K562 (cell line): ENCODE data around the gene NUPR1. TPM values are rescaled to one million over a fixed set of nuclear protein-coding genes. Genes with fewer than 3 reads are reported as not detected.
A peak's percentile ranks its signal among the peaks of the same experiment; 100 is the strongest.

ENCODE experiments used
- ATAC-seq: fragments of 200-7000 bp; cut with Tn5 transposase; 3 replicates; pipeline ENCODE4 v1.9.1; 2020; ENCODE audit warnings: moderate library complexity
- BruUV-seq: library from RNA; stranded (reverse); fragments of 400-500 nt; replicated peaks from 2 replicates; lab custom pipeline; 2021; lab: Mats Ljungman, UMichigan
- CTCF ChIA-PET: fragments of 300-600 bp; formaldehyde crosslinking; extraction: SDS; loops from one replicate; lab custom pipeline; 2021; ENCODE audit warnings: low intra/inter-chr PET ratio; lab: Yijun Ruan, JAX
- POLR2A ChIA-PET: fragments of 300-600, 350-650 bp; sonication (Branson Sonifier 250); formaldehyde crosslinking; extraction: SDS; loops from one replicate; lab custom pipeline; 2021; ENCODE audit warnings: antibody characterized with exemption, inconsistent platforms; lab: Yijun Ruan, JAX
- DNase-seq, 4 experiments: peaks; one replicate each; pipeline versions ENCODE4 v3.0.0 to v3.0.0-alpha.2; 2011 to 2018; ENCODE audit warnings: low spot score in 3 of 4, mixed read lengths in 3 of 4; ENCODE audit errors: extremely low read depth in 1 of 4
- FAIRE-seq: peaks from 2 replicates; lab custom pipeline; 2011; peaks lifted over from hg19 to GRCh38; lab: Jason Lieb, UNC
- H2AFZ ChIP-seq: 2 replicates; pipeline ENCODE4 v1.6.0; 2011; ENCODE audit warnings: low read depth, low read length, control low read depth, inconsistent platforms
- H3K27ac ChIP-seq: fragments of 200-600 bp; 3 replicates; pipeline ENCODE4 v1.8.0; 2011; ENCODE audit warnings: low read depth, mild to moderate bottlenecking, control low read depth, inconsistent platforms, low read length, moderate library complexity, mixed read lengths; ENCODE audit errors: extremely low read depth
- H3K27me3 ChIP-seq, 2 experiments: fragments of 300-600 bp in 1 of 2; 2 replicates in 1 of 2; 3 replicates in 1 of 2; pipeline versions ENCODE4 v1.6.0 to v1.8.0; 2011; ENCODE audit warnings: inconsistent platforms in 2 of 2, low read length in 2 of 2, mild to moderate bottlenecking in 1 of 2, mixed read lengths in 1 of 2, moderate library complexity in 1 of 2; ENCODE audit not compliant: control insufficient read depth in 2 of 2, insufficient read depth in 2 of 2
- H3K36me3 ChIP-seq: fragments of 300-600 bp; 3 replicates; pipeline ENCODE4 v1.8.0; 2011; ENCODE audit warnings: mild to moderate bottlenecking, low read length, inconsistent platforms; ENCODE audit not compliant: control insufficient read depth, insufficient read depth
- H3K4me1 ChIP-seq, 2 experiments: fragments of 200-600 bp in 1 of 2; replicated peaks in 1 of 2; 2 replicates in 1 of 2; 3 replicates in 1 of 2; pipeline versions ENCODE4 v1.5.1 to v1.8.0; 2011; ENCODE audit warnings: inconsistent platforms in 2 of 2, low read length in 2 of 2, mild to moderate bottlenecking in 1 of 2, mixed read lengths in 1 of 2, moderate library complexity in 1 of 2; ENCODE audit not compliant: control insufficient read depth in 2 of 2, insufficient read depth in 2 of 2
- H3K4me2 ChIP-seq: 2 replicates; pipeline ENCODE4 v1.6.1; 2011; ENCODE audit warnings: low read length, control low read depth, inconsistent platforms, mixed read lengths; ENCODE audit not compliant: insufficient read depth
- H3K4me3 ChIP-seq: fragments of 200-600 bp; sonication (generic), shearing (Covaris generic); 2 replicates; pipeline ENCODE4 v1.5.1; 2016; ENCODE audit warnings: control low read depth, inconsistent platforms
- H3K79me2 ChIP-seq: fragments of 200-600 bp; 3 replicates; pipeline ENCODE4 v1.8.0; 2011; ENCODE audit warnings: low read length, inconsistent platforms; ENCODE audit not compliant: control insufficient read depth, insufficient read depth
- H3K9ac ChIP-seq, 2 experiments: 2 replicates each; pipeline versions ENCODE4 v1.6.0 to v1.6.1; 2011; ENCODE audit warnings: low read depth in 2 of 2, low read length in 2 of 2, control low read depth in 1 of 2, inconsistent platforms in 1 of 2, mild to moderate bottlenecking in 1 of 2, mixed read lengths in 1 of 2; ENCODE audit not compliant: insufficient read depth in 1 of 2
- H3K9me1 ChIP-seq: one replicate; pipeline ENCODE4 v1.6.0; 2011; ENCODE audit warnings: inconsistent platforms, mild to moderate bottlenecking, low read length, moderate library complexity; ENCODE audit not compliant: control insufficient read depth, insufficient read depth
- H3K9me3 ChIP-seq: replicated peaks from 2 replicates; pipeline ENCODE4 v1.5.1; 2011; ENCODE audit warnings: low read depth, low read length, inconsistent platforms; ENCODE audit not compliant: control insufficient read depth, insufficient read depth
- H4K20me1 ChIP-seq: replicated peaks from 2 replicates; pipeline ENCODE4 v1.6.1; 2011; ENCODE audit warnings: low read length, inconsistent platforms, mixed read lengths; ENCODE audit not compliant: control insufficient read depth, insufficient read depth
- CHD2 ChIP-seq: IDR thresholded peaks from 2 replicates; pipeline ENCODE4 v1.6.1; 2011; ENCODE audit warnings: low read depth, low read length
- DNMT1 ChIP-seq: fragments of 450-650 bp; IDR thresholded peaks from 2 replicates; pipeline ENCODE4 v1.6.1; 2016; ENCODE audit warnings: antibody characterized with exemption, mild to moderate bottlenecking
- HNRNPL ChIP-seq: fragments of 200-400 bp; formaldehyde crosslinking; IDR thresholded peaks from 2 replicates; pipeline ENCODE4 v1.6.1; 2017; ENCODE audit warnings: low read depth, mild to moderate bottlenecking, low read length
- KLF6 ChIP-seq: fragments of 250-450 bp; sonication (Bioruptor Pico); IDR thresholded peaks from 2 replicates; pipeline ENCODE4 v1.4.0; 2020; ENCODE audit warnings: mild to moderate bottlenecking, moderate library complexity, borderline replicate concordance
- RBM25 ChIP-seq: fragments of 200-400 bp; formaldehyde crosslinking; IDR thresholded peaks from 2 replicates; pipeline ENCODE4 v1.6.1; 2018; ENCODE audit warnings: low read length, low read depth, moderate library complexity; ENCODE audit not compliant: severe bottlenecking
- SRSF9 ChIP-seq: fragments of 200-400 bp; formaldehyde crosslinking; IDR thresholded peaks from 2 replicates; pipeline ENCODE4 v1.6.1; 2017; ENCODE audit warnings: low read depth, low read length, borderline replicate concordance
- TARDBP ChIP-seq: fragments of 450-650 bp; IDR thresholded peaks from 2 replicates; pipeline ENCODE4 v1.6.1; 2016
- ZBTB1 ChIP-seq: sonication (generic); formaldehyde crosslinking; IDR thresholded peaks from 2 replicates; pipeline ENCODE4 v1.8.1; 2023; ENCODE audit warnings: missing genetic modification reagents, low read depth, mild to moderate bottlenecking, borderline replicate concordance
- ZNF408 ChIP-seq: fragments of 250-450 bp; sonication (Bioruptor Pico); IDR thresholded peaks from 2 replicates; pipeline ENCODE4 v1.4.0; 2020; ENCODE audit warnings: low read depth, mild to moderate bottlenecking, moderate library complexity
- ZNF592 ChIP-seq: fragments of 450-650 bp; IDR thresholded peaks from 2 replicates; pipeline ENCODE4 v1.6.1; 2017; ENCODE audit warnings: antibody characterized with exemption, mild to moderate bottlenecking
- ZNF707 ChIP-seq: fragments of 250-450 bp; sonication (Bioruptor Pico); conservative IDR thresholded peaks from 2 replicates; pipeline ENCODE4 v1.8.0; 2022; ENCODE audit warnings: inconsistent platforms, mild to moderate bottlenecking, moderate library complexity
- WGBS: fragments of 100-300 bp; shearing (Covaris generic); methylation state at CpG from one replicate; pipeline ENCODE4 v1.1.6; 2016; ENCODE audit warnings: low coverage, mixed read lengths; ENCODE audit not compliant: insufficient coverage; ENCODE audit errors: missing lambda C conversion rate; 5-methylcytosine and 5-hydroxymethylcytosine counted together
- in situ Hi-C: fragments of 300-500 bp; cut with MboI; formaldehyde crosslinking; loops from 4 replicates; pipeline ENCODE4 v1.15.0; 2018; ENCODE audit warnings: inconsistent platforms, mixed read lengths
- intact Hi-C: fragments of 100-400 bp; cut with micrococcal nuclease; formaldehyde crosslinking; loops from 2 replicates; pipeline ENCODE4 v1.14.2; 2022
- polyA plus RNA-seq, 8 experiments: library from polyadenylated mRNA; depleted of rRNA in 4 of 8; stranded (reverse) in 5 of 8; unstranded in 3 of 8; fragments of >200 nt; fragmentation: Nextera tagmentation in 2 of 8; fragmentation: Illumina TruSeq in 1 of 8; extraction: Ambion mirVana in 2 of 8; extraction: Trizol in 1 of 8; gene quantifications; 2 replicates each; pipeline versions ENCODE4 v1.2.1 to v1.2.3, GENCODE V29; 2011 to 2014; ENCODE audit warnings: inconsistent platforms in 1 of 8, missing spikeins in 1 of 8
- total RNA-seq, 7 experiments: library from RNA; depleted of rRNA in 6 of 7; stranded (reverse); fragments of >200 nt in 6 of 7; fragmentation: Illumina TruSeq in 2 of 7; extraction: Trizol in 2 of 7; gene quantifications; 2 replicates each; pipeline versions ENCODE4 v1.2.1 to v1.2.3, GENCODE V29; 2011 to 2021; ENCODE audit warnings: low replicate concordance in 1 of 7

NUPR1 gene
- total and polyA plus RNA-seq, 9 of the 15 experiments (the other 6 are each of a cell fraction or from before 2014, with no cell fraction given): 0.07 to 1.5 (median 0.27) TPM

DNA sequence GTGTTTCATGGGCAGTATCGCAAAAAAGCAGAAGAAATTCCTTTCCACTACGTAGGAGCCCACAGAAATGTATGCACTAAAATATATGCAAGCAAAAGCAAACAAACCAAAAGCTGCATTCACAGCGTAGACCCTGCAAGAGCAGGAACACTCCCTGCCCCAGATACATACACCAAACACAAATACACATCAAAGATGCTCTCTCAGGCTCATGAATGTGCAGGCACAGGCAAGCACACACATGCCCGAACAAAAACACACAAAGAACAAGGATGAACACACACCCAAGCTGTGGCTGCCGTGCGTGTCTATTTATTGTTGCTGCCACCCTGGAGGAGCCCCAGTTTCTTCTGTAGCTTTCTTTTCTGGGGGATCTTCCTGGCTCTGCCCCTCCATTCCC, 1.7 kb downstream of the NUPR1 start:
- no peaks in the 10 kb centered on the region for H4K20me1 ChIP-seq
- no peak for TF ChIP-seq TARDBP
- TF ChIP-seq, all 486 proteins: peak for 0
- H3K4me2 ChIP-seq: no peak overlapping the region
- H3K36me3 ChIP-seq: no peaks in the 10 kb centered on the region
- DNase-seq (no peak), FAIRE-seq (no peak), ATAC-seq (no peak)
- CTCF ChIA-PET: no interaction called here
- H3K9me3 ChIP-seq: no peaks in the 10 kb centered on the region
- H3K27ac ChIP-seq: no peak overlapping the region
- H3K4me1 ChIP-seq: peaks cover 11 to 13% of the 10 kb centered on the region in 2 experiments; a peak in 3 of 5 replicates
- H3K4me3 ChIP-seq: no peak overlapping the region
- intact Hi-C loops: no loop called here
- no TSS peak for BruUV-seq
- no peaks in the 10 kb centered on the region for H3K27me3 ChIP-seq
- in situ Hi-C loops: loop anchor here (25.0 kb wide), 2 partner anchors 175 to 950 kb away; partner anchors contain the start of gene EIF3C
- WGBS: 48% methylated on average over 6 of the region's 6 CpGs
- POLR2A ChIA-PET: no interaction called here
- H2AFZ ChIP-seq: peak overlapping the region; percentile 24; the same call in 1 of the 2 replicates
- H3K79me2 ChIP-seq: no peaks in the 10 kb centered on the region
- H3K9me1 ChIP-seq: no peaks in the 10 kb centered on the region
- no peak overlapping the region for H3K9ac ChIP-seq

GRCh38 chr16:28534542-28535373, 4.0 kb downstream of the NUPR1 start:
- CTCF ChIA-PET: no interaction called here
- BruUV-seq: no TSS peak
- Histone ChIP-seq H3K9me1 (no peaks in the 10 kb centered on the region), H3K9ac (no peak overlapping the region), H3K27me3 (no peaks in the 10 kb centered on the region), H4K20me1 (no peaks in the 10 kb centered on the region), H3K27ac (no peak overlapping the region), H3K79me2 (no peaks in the 10 kb centered on the region), H3K36me3 (no peaks in the 10 kb centered on the region), H3K4me1 (peaks cover 11 to 14% of the 10 kb centered on the region in 2 experiments; a peak in 3 of 5 replicates), H3K9me3 (no peaks in the 10 kb centered on the region), H2AFZ (peak overlapping the region; percentile 79), H3K4me3 (no peak overlapping the region), H3K4me2 (peak overlapping the region; percentile 13)
- no peak for FAIRE-seq
- ATAC-seq: no peak
- intact Hi-C loops (no loop called here), in situ Hi-C loops (loop anchor here (25.0 kb wide), 2 partner anchors 178 to 953 kb away; partner anchors contain the start of gene EIF3C)
- no peak for DNase-seq
- whole genome bisulfite sequencing: 33% methylated on average over 5 of the region's 5 CpGs
- POLR2A ChIA-PET: no interaction called here
- no peak for TF ChIP-seq KLF6
- TF ChIP-seq ZNF707 (CRISPR knock-in tag): no peak
- TF ChIP-seq ZNF408: no peak
- no peak for TF ChIP-seq SRSF9
- TF ChIP-seq ZNF592: no peak
- TF ChIP-seq CHD2: no peak
- TF ChIP-seq DNMT1: no peak
- TF ChIP-seq RBM25: peak; percentile 86
- no peak for TF ChIP-seq HNRNPL
- no peak for TF ChIP-seq ZBTB1 (CRISPR knock-in tag)
